ENCODE results near the gene JPT1. TPM values are rescaled to one million over a fixed set of nuclear protein-coding genes. Genes with fewer than 3 reads are reported as not detected.
"Not testable (repeated sequence)": the region's sequence is repeated elsewhere in the genome, so short reads cannot be mapped to it uniquely, and the experiment has no call there.

The JPT1 gene
- polyA plus RNA-seq, 1 experiment: 89.8 TPM

DNA sequence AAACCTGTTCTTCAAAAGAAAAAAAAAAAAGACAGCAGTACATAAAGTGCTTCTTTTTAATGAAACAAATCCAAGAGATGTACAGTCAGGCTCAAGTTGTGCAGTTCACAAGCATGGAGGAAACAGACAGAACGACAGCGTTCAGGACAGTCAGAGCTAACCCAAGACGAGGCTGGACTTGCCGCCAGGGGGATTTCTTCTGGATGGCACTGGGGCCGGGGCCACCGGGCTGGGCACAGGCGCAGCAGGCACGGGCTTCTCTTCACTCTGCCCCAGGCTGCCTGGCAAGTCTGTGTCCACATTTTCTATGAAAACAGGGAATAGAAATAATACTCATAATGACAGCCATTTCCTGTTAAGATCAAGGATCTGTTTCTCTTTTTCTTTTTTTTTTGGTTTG, 18.4 kb downstream of the JPT1 start:
- H3K4me3 ChIP-seq (ENCODE audit: low read depth, low read length): no peak overlapping the region
- H3K27ac ChIP-seq (ENCODE audit: low read depth, low read length): no peak overlapping the region
- H3K27me3 ChIP-seq (ENCODE audit: control insufficient read depth, insufficient read depth, low read length): no peaks in the 10 kb centered on the region
- ChIA-PET POLR2A (no interaction called here), CTCF (interaction anchor here (0.6 to 3.5 kb wide), 2 partner anchors 22 to 40 kb away, joined by 4 to 17 read pairs; no protein-coding TSS in a partner anchor)
- DNase-seq (ENCODE audit: low read depth, low spot score): no peak
- TF ChIP-seq, protein P1, sequence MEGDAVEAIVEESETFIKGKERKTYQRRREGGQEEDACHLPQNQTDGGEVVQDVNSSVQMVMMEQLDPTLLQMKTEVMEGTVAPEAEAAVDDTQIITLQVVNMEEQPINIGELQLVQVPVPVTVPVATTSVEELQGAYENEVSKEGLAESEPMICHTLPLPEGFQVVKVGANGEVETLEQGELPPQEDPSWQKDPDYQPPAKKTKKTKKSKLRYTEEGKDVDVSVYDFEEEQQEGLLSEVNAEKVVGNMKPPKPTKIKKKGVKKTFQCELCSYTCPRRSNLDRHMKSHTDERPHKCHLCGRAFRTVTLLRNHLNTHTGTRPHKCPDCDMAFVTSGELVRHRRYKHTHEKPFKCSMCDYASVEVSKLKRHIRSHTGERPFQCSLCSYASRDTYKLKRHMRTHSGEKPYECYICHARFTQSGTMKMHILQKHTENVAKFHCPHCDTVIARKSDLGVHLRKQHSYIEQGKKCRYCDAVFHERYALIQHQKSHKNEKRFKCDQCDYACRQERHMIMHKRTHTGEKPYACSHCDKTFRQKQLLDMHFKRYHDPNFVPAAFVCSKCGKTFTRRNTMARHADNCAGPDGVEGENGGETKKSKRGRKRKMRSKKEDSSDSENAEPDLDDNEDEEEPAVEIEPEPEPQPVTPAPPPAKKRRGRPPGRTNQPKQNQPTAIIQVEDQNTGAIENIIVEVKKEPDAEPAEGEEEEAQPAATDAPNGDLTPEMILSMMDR (IDR thresholded peaks at IDR 0.05; ENCODE audit: low read depth, low read length): no peak
- H3K9me3 ChIP-seq (ENCODE audit: control insufficient read depth, insufficient read depth, low read length): no peaks in the 10 kb centered on the region; the same call in 1 of the 2 replicates

DNA sequence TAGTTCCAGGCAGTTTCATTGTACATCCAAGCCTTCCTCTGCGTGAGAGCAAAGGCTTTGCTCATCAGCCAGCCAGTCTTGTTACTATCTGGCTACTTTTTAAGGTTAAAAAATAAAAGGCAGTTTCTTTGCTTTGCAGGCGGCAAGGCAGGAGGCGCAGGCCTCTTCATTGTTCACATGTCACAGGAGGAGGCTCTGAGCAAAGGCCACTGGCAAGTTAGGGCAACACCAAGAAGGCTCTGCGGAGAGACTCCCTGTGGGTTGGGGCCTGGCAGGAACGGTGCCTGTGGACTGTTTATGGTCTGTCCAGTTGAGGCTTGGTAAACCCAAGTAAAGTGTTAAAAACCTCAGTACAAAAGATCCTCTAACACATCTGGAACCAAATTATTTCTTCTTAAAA, 18.9 kb downstream of the JPT1 start:
- Histone ChIP-seq H3K4me3 (ENCODE audit: low read depth, low read length) (no peak overlapping the region), H3K27me3 (ENCODE audit: control insufficient read depth, insufficient read depth, low read length) (no peaks in the 10 kb centered on the region), H3K9me3 (ENCODE audit: control insufficient read depth, insufficient read depth, low read length) (no peaks in the 10 kb centered on the region; the same call in 1 of the 2 replicates), H3K27ac (ENCODE audit: low read depth, low read length) (no peak overlapping the region)
- TF ChIP-seq, protein P1 (IDR thresholded peaks at IDR 0.05; ENCODE audit: low read depth, low read length): no peak
- DNase-seq (ENCODE audit: low read depth, low spot score): no peak
- CTCF ChIA-PET: interaction anchor here (0.6 kb wide), 1 partner anchor 39 kb away, joined by 4 read pairs; no protein-coding TSS in a partner anchor
- POLR2A ChIA-PET: no interaction called here

DNA sequence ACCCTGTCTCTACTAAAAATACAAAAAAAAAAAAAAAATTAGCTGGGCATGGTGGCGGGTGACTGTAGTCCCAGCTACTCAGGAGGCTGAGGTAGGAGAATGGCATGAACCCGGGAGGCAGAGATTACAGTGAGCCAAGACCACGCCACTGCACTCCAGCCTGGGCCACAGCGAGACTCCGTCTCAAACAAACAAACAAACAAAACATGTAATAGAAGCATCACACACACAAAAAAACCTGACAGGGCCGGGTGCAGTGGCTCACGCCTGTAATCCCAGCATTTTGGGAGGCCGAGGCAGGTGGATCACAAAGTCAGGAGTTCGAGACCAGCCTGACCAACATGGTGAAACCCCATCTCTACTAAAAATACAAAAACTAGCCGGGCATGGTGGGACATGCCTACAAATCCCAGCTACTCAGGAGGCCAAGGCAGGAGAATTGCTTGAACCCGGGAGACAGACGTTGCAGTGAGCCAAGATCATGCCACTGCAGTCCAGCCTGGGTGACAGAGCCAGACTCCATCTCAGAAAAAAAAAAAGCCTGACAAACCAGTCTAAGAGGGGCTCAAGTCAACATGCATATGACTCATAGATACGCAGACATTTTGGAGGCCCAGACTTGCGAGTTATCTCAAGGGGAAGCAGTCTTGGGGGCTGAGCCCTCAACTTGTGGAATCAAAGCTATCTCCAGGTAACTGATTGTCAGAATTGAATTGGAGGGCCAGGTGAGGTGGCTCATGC, 20.5 kb downstream of the JPT1 start:
- POLR2A ChIA-PET: interaction anchor here (0.6 kb wide), 1 partner anchor 281 kb away, joined by 7 read pairs; no protein-coding TSS in a partner anchor
- CTCF ChIA-PET: interaction anchor here (0.7 to 5.2 kb wide), 3 partner anchors 18 to 74 kb away, joined by 4 to 67 read pairs (median 4); no protein-coding TSS in a partner anchor
- H3K4me3 ChIP-seq (ENCODE audit: low read depth, low read length); DNase-seq (ENCODE audit: low read depth, low spot score); H3K27ac ChIP-seq (ENCODE audit: low read depth, low read length); H3K9me3 ChIP-seq (ENCODE audit: control insufficient read depth, insufficient read depth, low read length); H3K27me3 ChIP-seq (ENCODE audit: control insufficient read depth, insufficient read depth, low read length): not testable (repeated sequence)

DNA sequence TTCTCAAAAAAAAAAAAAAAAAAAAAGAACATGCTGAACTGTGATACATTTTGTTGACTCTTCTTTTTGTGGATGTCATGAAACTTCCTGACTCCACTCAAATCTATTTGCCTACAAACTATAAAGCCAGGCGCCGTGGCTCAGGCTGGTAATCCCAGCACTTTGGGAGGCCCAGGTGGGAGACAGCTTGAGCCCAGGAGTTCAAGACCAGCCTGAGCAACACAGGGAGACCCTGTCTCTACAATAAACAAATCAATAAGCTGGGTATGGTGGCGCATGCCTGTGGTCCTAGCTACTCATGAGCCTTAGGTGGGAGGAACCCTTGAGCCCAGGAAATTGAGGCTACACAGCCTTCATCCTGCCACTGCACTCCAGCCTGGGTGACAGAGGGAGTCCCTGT, 21.3 kb downstream of the JPT1 start:
- no peak overlapping the region for H3K4me3 ChIP-seq (ENCODE audit: low read depth, low read length)
- H3K9me3 ChIP-seq (ENCODE audit: control insufficient read depth, insufficient read depth, low read length): no peaks in the 10 kb centered on the region; the same call in 1 of the 2 replicates
- POLR2A ChIA-PET: no interaction called here
- no peak overlapping the region for H3K27ac ChIP-seq (ENCODE audit: low read depth, low read length)
- TF ChIP-seq, protein P1 (IDR thresholded peaks at IDR 0.05; ENCODE audit: low read depth, low read length): no peak
- no peak for DNase-seq (ENCODE audit: low read depth, low spot score)
- no peaks in the 10 kb centered on the region for H3K27me3 ChIP-seq (ENCODE audit: control insufficient read depth, insufficient read depth, low read length)
- CTCF ChIA-PET: interaction anchor here (1.5 to 5.2 kb wide), 2 partner anchors 17 to 73 kb away, joined by 4 to 67 read pairs; no protein-coding TSS in a partner anchor

DNA sequence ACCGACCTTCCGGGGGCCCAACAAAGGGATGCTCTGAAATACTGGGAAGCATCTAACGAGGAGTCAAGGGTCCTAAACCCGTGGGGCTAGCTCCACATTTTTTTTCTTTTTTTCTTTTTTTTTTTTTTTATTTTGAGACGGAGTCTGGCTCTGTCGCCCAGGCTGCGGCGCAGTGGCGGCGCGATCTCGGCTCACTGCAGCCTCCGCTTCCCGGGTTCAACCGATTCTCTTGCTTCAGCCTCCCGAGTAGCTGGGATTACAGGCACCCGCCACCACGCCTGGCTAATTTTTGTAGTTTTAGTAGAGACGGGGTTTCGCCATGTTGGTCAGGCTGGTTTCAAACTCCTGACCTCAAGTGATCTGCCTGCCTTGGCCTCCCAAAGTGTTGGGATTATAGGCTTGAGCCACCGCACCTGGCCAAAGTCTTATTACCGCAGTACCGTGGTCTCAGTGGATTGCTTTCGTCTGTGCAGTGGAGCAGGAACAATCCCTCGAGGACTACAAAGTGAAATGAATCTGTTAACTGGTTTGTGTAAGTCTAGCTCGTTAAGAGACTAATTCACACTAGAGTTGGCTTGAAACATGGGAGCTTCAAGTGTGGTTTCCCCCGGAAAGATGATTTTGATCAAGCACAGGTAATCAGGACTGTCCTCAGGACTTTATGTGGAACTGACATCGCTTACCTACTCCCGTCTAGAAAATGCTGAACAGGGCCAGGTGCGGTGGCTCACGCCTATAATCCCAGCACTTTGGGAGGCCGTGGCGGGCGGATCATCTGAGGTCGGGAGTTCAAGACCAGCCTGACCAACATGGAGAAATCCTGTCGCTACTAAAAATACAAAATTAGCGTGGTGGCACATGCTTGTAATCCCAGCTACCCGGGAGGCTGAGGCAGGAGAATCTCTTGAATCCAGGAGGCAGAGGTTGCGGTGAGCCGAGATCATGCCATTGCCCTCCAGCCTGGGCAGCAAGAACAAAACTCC, 22.0 kb downstream of the JPT1 start:
- H3K27ac ChIP-seq (ENCODE audit: low read depth, low read length): peak overlapping the region; percentile 87
- H3K27me3 ChIP-seq (ENCODE audit: control insufficient read depth, insufficient read depth, low read length); DNase-seq (ENCODE audit: low read depth, low spot score); H3K9me3 ChIP-seq (ENCODE audit: control insufficient read depth, insufficient read depth, low read length): not testable (repeated sequence)
- ChIA-PET CTCF (interaction anchor here (0.6 to 5.2 kb wide), 14 partner anchors 9 to 175 kb away, joined by 3 to 67 read pairs (median 4); partner anchors contain the start of gene JPT1), POLR2A (interaction anchor here (0.6 to 2.2 kb wide), 7 partner anchors 18 to 120 kb away, joined by 3 to 12 read pairs (median 4); partner anchors contain the start of genes ARMC7, JPT1 and MRPL58)
- H3K4me3 ChIP-seq (ENCODE audit: low read depth, low read length): peak overlapping the region; percentile 75
